K562 (cell line): ENCODE measurements around the gene ZSWIM3.

Experiments
- BRF1 ChIP-seq: IDR thresholded peaks from 3 replicates; pipeline ENCODE4 v1.6.1; 2011; ENCODE audit warnings: borderline replicate concordance, mild to moderate bottlenecking; ENCODE audit not compliant: insufficient read length; ENCODE audit errors: extremely low read depth
- CBX8 ChIP-seq: fragments of 200-600 bp; sonication (generic); IDR thresholded peaks from 2 replicates; pipeline ENCODE4 v1.6.1; 2012; ENCODE audit warnings: borderline replicate concordance, mixed run types, low read depth, mild to moderate bottlenecking, moderate library complexity, mixed read lengths, low read length, control low read depth, inconsistent platforms; ENCODE audit not compliant: poor library complexity, severe bottlenecking; ENCODE audit errors: extremely low read depth
- CCAR2 ChIP-seq: fragments of 200-400 bp; formaldehyde crosslinking; IDR thresholded peaks from 2 replicates; pipeline ENCODE4 v1.6.1; 2017; ENCODE audit warnings: mild to moderate bottlenecking, low read depth, low read length
- EZH2 ChIP-seq: IDR thresholded peaks from 2 replicates; pipeline ENCODE4 v1.6.1; 2012; ENCODE audit warnings: low read depth, mild to moderate bottlenecking, inconsistent platforms, low read length, borderline replicate concordance
- FOXK2 ChIP-seq, 2 experiments: fragments of 450-650 bp; IDR thresholded peaks in 1 of 2; conservative IDR thresholded peaks in 1 of 2; 2 replicates each; pipeline ENCODE4 v1.6.1; 2016; ENCODE audit warnings: low read depth in 2 of 2, mild to moderate bottlenecking in 1 of 2
- GTF2F1 ChIP-seq: IDR thresholded peaks from 2 replicates; pipeline ENCODE4 v1.6.1; 2011; ENCODE audit warnings: low read depth, low read length, improper control_type of control experiment
- JUNB ChIP-seq: fragments of 450-650 bp; formaldehyde crosslinking; conservative IDR thresholded peaks from 2 replicates; pipeline ENCODE4 v1.4.0; 2020; ENCODE audit warnings: mild to moderate bottlenecking
- MAZ ChIP-seq, 2 experiments: fragments of 450-650 bp in 1 of 2; sonication (generic) in 1 of 2; formaldehyde crosslinking; IDR thresholded peaks in 1 of 2; conservative IDR thresholded peaks in 1 of 2; 2 replicates each; pipeline versions ENCODE4 v1.4.0 to v1.5.0; 2020; ENCODE audit warnings: mild to moderate bottlenecking in 1 of 2, missing genetic modification reagents in 1 of 2
- TARDBP ChIP-seq: fragments of 450-650 bp; IDR thresholded peaks from 2 replicates; pipeline ENCODE4 v1.6.1; 2016
- ZEB2 ChIP-seq: fragments of 450-650 bp; IDR thresholded peaks from 2 replicates; pipeline ENCODE4 v1.6.1; 2016
- ZNF232 ChIP-seq: sonication (generic); formaldehyde crosslinking; IDR thresholded peaks from 2 replicates; pipeline ENCODE4 v1.8.0; 2022; ENCODE audit warnings: mild to moderate bottlenecking, missing genetic modification reagents
- TF ChIP-seq, protein P1 (sequence below): sonication (generic); formaldehyde crosslinking; IDR thresholded peaks from 2 replicates; pipeline ENCODE4 v1.8.1; 2023; ENCODE audit warnings: mild to moderate bottlenecking, missing genetic modification reagents
- TF ChIP-seq, protein P2 (sequence below): sonication (generic); formaldehyde crosslinking; IDR thresholded peaks from 2 replicates; pipeline ENCODE4 v1.5.0; 2020; ENCODE audit warnings: missing genetic modification reagents

DNA sequence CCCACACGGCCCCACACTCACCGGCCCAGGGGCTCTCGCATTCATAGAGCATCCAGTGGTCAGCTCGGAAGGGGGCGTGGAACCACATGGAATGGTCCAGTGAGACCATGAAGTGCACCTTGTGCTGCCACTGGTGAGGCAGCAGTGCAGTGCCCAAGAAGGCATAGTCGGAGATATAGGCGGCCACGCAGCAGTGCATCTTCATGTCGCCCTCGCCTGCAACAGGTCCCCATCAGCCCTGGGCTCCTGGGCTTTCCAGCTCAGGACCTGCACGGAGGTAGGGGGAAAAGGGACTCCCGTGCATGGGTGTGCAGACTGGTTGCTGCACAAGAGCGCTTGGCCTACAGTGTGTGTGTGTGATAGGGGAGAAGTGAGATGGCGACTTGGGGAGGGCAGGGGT is 13.9 kb upstream of the ZSWIM3 start:
- TF ChIP-seq TARDBP (no peak), FOXK2 (conservative IDR thresholded peaks at IDR 0.05 in 1 of 2, IDR thresholded peaks at IDR 0.05 in 1 of 2; ENCODE audit: low read depth in 2 of 2) (no peak), EZH2 (no peak), BRF1 (no peak), ZNF232 (no peak), GTF2F1 (no peak), JUNB (CRISPR knock-in tag) (no peak), CBX8 (no peak), ZEB2 (no peak), CCAR2 (no peak), MAZ (CRISPR knock-in tag; conservative IDR thresholded peaks at IDR 0.05 in 1 of 2, IDR thresholded peaks at IDR 0.05 in 1 of 2) (no peak)
- TF ChIP-seq, protein P1, sequence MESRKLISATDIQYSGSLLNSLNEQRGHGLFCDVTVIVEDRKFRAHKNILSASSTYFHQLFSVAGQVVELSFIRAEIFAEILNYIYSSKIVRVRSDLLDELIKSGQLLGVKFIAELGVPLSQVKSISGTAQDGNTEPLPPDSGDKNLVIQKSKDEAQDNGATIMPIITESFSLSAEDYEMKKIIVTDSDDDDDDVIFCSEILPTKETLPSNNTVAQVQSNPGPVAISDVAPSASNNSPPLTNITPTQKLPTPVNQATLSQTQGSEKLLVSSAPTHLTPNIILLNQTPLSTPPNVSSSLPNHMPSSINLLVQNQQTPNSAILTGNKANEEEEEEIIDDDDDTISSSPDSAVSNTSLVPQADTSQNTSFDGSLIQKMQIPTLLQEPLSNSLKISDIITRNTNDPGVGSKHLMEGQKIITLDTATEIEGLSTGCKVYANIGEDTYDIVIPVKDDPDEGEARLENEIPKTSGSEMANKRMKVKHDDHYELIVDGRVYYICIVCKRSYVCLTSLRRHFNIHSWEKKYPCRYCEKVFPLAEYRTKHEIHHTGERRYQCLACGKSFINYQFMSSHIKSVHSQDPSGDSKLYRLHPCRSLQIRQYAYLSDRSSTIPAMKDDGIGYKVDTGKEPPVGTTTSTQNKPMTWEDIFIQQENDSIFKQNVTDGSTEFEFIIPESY (CRISPR knock-in tag): no peak
- TF ChIP-seq, protein P2, sequence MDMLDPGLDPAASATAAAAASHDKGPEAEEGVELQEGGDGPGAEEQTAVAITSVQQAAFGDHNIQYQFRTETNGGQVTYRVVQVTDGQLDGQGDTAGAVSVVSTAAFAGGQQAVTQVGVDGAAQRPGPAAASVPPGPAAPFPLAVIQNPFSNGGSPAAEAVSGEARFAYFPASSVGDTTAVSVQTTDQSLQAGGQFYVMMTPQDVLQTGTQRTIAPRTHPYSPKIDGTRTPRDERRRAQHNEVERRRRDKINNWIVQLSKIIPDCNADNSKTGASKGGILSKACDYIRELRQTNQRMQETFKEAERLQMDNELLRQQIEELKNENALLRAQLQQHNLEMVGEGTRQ (CRISPR knock-in tag): no peak
